ENCODE results near the gene MRPL44.
"Not testable (repeated sequence)": the region's sequence is repeated elsewhere in the genome, so short reads cannot be mapped to it uniquely, and the experiment has no call there.

Gene MRPL44

DNA sequence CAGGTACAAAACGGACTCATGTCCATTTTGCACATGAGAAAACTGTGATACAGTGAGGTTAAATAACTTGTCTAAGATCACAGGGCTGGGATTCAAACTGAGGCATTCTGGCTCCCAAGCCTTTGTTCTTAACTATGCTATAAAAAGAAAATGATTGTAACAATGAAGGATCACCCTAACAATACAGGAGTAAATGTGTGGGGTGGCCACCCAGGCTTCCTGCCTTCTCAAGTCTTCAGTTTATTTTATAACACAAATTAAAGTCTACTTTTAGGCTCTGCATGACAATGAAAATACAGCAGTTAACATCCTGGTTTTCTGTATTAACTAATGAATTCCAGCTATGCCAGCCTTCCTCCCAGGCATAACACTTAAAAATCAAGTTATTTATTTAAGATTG is 19.7 kb upstream of the MRPL44 start:
- no peak for DNase-seq

DNA sequence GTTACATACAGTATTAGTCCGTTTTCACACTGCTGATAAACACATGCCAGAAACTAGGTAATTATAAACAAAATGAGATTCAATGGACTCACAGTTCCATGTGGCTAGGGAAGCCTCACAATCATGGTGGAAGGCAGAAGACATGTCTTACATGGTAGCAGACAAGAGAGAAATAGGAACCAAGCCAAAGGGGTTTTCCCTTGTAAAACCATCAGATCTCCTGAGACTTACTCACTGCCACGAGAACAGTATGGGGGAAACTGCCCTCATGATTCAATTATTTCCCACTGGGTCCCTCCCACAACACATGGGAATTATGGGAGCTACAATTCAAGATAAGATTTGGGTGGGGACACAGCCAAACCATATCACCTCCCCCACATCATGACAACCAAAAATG is 17.8 kb upstream of the MRPL44 start:
- DNase-seq: not testable (repeated sequence)

DNA sequence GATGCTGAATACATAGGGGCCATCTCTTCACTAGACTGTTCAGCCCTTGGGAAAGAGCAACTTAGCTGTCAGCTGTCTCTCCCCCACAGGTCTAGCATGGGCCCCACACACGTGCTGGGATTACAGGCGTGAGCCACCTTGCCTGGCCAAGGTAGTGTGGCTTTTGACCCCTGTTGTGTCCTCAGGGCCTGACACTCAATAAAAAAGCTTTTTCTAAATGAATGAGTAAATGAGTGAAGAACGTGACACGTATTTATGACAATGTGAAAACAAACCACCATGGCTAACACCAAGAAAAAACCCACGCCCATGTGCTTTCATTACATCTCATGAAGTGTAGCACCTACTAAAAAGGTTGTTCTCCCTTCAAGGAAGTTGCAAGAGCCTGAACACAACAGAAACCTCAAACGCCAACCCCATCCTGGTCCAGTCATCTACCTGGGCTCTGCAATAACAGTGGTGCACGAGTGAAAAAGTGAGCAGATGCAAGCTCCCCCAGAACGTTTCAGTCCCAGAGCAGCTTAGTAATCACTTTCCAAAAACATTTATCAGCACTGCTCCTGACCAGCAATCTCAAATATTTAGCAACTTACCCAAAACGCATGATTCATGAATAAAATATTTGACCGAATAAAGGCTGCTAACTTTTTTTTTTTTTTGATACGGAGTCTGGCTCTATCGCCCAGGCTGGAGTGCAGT is 15.5 kb upstream of the MRPL44 start:
- no peak for DNase-seq

DNA sequence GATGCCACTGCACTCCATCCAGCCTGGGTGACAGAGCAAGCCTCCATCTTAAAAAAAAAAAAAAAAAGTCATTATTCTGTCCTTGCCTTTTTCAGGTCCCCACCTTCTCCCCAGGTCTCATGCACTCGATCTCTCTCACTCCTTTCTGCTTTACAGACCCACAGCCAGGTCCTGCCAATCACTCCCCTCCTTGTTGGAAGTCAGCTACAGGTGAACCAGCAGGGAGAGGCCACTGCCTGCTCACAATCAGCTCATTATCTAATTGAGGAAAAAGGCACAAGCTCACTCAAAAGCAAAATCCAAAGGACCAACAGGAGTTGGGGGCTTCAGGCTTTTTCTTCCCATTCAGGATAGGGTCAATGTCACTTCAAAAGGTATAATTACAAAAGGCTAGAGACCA is 14.1 kb upstream of the MRPL44 start:
- DNase-seq: no peak

DNA sequence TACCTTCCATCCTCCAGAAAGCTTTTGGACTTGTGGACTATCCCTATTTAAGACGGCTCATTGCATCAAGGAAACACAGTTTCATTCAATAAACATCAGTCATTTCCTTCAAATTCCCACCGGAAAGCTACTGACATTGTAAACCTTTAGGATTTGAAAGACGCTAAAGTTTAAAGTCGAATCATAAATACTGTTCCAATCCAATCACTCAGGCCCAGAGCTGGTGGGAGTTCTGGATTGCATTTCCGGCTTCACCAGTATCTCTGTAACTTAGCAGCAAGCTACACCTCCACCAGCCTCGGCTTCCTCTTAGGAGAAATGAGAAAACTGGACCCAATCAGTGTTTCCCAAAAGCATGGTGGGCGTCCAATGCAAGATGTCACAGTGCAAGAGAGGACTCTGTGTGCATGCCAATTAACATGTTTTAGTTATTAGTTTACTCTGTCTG is 13.7 kb upstream of the MRPL44 start:
- no peak for DNase-seq

DNA sequence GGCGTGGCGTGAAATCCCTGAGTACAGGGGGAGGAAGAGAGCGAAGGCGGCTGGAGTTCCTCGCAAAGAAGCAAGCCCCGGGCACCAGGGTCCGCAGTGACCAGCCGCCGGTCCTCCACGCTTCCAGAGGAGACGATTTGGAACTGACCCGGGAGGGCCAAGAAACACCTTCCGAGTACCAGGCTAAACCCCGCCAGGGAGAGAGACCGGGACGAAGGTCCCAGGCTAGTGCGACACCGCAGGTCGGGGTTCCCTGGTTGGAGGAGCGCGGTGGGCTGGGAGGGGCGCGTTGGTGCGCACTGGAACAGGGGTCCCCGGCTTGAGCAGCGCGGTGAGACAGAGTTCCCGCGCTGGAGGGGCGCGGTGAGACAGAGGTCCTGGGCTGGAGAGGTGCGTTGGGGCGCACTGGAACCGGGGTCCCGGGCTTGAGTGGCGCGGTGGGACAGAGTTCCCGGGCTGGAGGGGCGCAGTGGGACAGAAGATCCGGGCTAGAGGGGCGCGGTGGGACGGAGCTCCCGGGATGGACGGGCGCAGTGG is 13.0 kb upstream of the MRPL44 start:
- no peak for DNase-seq

DNA sequence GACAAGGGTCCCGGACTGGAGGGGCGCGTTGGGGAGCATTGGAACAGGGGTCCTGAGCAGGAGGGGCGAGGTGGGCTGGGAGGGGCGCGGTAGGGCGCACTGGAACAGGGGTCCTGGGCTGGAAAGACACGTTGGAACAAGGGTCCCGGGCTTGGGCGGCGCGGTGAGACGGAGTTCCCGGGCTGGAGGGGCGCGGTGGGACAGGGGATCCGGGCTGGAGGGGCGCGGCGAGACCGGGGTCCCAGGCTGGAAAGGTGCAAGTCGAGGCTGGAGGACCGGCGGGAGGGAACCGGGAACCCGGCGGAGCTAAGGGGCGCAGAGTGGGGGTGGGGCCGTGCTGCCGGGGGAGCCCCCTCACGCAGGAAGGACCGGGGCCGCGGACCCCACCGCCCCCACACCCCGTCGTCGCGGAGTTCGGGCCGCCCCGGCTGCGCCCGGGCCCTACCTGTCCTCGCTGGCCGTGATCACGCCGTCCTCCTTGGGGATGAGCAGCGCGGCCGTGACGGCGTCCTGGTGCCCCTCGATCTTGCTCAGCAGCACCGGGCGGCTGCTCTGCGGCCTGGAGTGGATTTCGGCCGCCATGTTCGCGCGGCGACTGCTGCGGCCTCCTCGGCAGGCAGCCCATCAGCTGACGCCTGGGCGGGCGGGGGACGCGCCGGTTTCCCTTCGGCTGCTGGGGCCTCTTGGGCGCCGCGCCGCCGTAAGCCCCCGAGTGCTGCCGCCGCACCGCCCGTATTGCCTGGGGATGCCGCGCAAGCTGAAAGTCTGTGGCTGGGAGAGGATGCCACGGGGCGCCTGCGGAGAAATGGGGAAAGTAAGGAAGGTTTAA is 12.3 kb upstream of the MRPL44 start, which contains the start of gene WDFY1:
Gene WDFY1, minus strand, starts transcription at position 633 of the 829 bp plus-strand sequence. Its CDS starts 51 bp downstream, at position 582.
- DNase-seq: peak; percentile 47

DNA sequence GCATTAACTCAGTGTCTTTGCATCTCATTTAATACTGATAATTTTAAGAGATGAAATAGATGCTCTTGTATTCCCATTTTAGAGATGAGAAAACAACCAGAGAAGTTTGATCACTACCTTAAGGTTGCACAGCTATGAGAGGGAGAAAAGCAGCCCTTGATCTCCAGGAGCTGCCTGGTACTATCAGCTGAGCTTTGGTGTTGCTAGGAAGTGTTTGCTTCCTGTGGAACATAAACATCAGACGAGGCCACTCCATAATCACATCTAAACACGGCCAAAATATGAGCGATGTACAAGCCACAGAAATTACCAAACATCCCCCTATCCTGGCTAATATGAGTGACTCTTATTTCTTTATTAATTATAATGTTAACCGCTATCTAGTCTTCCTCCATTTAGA is 11.5 kb upstream of the MRPL44 start:
- no peak for DNase-seq

DNA sequence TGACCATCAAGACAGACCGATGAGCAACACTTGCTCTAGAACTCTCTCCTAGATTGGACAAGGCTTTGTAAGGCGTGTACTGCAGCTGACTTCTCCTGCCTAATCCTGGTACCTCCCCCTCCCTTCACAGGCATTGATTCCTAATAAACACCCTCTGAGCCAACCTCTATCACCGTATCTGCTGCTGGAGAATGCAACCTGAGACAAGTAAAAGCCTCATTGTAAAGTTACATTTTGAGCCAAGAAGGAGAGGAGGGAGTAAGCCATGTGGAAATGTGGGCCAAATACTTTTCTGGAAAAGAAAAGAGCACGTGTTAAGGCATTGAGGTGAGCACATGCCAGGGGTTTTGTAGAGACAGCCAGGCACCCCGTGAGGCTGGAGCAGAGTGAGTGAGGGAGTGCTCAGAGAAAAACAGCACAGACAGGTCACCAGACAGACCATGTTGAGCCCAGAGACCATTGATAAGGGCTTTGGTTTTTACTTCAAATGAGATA is 9.5 kb upstream of the MRPL44 start:
- no peak for DNase-seq

DNA sequence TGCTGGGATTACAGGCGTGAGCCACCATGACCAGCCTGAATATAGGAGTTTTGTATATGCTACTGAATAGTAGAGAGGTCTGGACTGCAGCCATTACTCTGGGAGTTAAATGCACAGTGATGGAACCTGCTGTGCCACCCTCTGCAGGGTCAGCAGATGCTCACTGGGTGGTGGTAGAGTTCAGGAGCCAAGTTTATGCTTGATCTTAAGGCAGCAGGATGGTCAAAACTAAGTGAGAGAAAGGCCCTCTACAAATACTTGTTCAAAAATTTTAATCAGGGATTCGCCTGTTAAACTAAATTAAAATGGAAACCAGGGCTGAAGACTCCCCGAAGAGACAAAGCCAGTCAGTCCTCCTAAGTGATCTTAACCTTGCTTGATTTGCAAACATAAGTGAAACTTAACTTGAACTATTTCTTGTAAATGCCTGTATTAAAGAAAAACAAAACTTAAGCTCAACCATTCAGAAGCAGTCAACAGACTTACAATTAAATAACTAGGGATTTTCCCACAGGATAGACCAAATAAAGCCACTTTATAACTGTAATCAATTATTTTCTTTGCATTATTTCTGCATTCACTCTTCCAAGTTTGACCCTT is 7.9 kb upstream of the MRPL44 start:
- DNase-seq: peak; percentile 20

DNA sequence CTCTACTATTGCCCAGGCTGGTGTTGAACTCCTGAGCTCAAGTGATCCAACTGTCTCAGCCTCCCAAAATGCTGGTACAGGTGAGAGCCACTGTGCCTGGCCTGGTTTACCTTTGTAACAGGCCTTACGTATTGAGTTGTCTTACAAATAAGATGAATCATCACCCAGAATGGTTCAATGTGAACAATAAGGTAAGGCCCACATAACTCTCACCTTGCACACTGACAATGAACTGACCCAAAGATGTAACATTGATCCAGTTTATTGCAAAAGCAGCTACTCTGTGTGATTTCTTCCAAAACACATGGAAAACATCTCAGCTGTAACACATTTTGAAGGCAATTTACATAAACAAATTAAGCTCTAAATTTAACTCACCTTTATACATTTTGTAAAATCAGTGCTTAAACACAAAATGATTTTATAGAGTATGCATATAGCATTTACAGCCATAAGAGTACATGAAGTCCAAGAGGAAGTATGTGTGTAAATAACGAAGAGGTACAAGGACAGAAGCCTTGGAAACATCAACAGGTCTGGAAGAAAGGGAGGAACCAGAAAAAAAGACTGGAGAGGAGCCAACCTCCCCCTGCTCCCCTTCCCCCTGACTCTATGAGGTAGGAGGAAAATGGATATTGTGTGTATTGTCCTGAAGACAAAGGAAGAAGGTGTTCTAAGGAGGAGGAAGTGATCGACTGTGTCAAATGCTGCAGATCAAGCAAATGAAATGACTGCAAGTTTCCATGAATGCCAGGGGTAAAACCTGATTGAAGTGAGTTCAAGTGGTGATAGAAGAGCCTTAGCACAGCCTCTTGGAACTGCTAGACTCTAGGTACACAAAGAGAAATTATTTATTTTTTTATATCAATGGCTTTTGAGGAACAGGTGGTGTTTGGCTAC is 6.6 kb upstream of the MRPL44 start:
- no peak for DNase-seq

DNA sequence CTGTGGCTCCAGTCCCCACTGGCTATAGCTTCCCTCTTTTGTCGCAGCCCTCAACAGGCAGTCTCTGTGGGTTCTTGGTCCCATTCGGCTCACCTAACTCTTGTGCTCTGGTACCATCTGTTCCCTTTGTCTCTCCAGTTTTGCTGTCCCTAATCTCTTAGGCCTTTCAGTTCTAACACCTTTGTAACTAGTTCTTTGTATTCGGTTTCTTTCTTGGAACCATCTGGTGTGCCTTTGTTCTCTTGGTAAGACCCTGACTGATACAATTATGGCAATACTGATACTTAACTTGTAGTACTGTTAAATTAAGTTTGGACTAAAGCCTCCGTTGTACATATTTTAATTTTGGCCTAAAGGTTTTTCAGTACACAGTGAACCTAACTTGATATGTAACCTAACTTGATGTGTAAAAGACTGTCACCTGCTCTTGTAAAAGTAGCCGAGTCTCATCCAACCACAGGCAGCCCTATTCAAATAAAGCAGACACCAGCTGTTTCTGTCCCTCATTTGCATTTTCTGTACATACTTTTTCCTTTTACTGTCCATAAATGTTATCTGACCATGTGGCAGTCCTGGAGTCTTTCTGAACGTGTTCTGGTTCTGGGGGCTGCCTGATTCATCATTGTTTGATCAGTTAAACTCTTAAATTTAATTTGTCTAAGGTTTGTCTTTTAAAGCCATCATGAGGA is 4.8 kb upstream of the MRPL44 start:
- DNase-seq: peak; percentile 53

DNA sequence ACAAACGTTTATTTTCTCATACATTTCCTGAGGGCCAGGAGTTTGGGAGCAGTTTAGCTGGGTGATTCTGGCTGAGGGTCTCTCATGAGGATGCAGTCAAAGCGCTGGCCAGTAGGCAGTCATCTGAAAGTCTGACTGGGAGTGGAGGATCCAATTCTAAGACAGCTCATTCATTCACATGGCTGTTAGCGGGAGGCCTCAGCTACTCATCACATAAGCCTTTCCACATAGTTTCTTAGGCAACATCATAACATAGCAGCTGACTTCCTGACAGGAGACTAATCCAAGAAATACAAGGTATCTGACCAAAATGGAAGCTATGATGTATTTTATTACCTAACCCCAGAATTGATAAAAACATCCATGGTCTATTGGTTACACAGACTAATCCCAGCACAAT is 2.9 kb upstream of the MRPL44 start:
- no peak for DNase-seq

DNA sequence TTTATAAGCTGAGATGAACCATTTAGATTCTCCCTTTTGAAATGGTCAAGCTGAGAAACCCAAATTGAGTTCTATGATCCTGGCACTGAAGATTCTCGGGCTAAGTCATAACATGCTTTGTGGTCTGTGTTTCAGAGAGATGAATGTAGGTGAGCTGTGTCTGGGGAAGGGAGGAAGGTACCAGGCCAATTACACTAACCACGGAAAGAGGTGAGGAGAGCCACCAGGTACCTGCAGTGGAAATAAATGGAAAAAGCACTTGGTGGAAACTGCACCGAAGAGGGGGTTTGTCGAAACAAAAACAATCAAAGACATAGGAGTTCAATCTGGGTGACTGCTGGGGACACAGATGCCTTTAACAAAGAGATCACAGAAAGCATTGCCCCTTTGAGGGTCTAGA is 963 bp upstream of the MRPL44 start:
- DNase-seq: no peak

DNA sequence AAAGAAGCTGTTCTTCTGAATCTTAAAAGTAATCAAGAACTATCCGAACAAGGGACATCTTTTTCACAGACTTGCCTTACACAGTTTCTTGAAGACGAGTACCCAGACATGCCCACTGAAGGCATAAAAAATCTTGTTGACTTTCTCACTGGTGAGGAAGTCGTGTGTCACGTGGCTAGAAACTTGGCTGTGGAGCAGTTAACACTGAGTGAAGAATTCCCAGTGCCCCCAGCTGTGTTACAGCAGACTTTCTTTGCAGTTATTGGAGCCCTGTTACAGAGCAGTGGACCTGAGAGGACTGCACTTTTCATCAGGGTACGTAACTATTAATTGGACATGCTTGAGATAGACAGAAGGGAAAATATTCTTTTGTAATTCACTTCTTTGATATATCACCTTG is 2.4 kb downstream of the MRPL44 start:
- no peak for DNase-seq

DNA sequence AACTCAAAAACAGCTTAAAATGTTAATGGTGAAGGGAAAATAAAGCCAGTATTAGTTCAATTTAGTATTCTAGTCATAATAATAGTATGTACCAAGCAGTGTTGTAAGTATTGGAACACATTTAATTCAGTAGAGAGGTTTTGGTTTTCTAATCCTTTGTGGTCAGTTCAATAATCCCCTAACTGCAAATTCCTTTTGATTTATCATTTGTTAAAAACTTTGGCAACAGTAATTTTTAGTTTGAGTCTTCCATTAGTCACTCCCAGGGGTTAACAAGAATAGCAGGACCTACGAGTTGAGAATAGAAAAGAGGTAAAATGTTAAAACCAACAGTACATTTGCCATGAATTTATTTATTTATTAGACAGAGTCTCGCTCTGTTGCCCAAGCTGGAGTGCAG is 10.7 kb downstream of the MRPL44 start:
- DNase-seq: no peak

DNA sequence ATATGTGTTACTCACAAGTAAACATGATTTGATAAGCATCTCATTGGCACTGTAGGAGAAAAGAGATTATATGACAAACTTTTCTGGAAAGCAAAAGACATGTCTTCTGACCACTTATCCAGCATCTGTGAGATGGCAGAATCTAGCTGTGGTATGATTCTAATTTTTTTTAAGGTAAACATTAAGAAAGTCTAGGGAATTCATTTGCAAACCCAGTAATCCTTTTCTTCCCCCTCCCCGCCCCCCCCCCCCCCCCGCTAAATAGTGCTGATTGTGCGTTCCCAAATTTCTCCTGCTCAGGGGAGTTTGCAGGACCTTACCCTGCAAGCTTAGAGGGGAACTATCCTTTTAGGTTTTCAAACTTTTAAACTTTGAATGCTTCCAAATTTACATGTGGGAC is 12.1 kb downstream of the MRPL44 start:
- no peak for DNase-seq

DNA sequence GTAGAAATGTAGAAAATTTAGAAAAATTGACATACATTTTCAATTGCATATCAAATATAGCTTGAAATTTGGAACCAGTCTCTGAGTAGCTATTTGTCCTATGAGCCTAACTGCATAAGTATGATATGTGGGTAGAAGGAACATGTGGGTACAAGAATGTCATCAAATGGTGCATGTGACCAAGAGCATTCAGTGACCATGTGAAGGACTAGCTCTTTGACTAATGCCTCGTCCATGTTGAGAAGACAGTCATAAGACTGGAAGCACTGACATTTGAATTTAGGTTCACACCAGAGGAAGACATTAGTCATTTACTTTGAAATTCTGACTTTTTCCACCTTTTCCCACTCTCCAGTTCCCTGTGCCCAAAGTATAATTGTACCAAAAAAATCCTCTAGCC is 12.6 kb downstream of the MRPL44 start:
- DNase-seq: no peak

DNA sequence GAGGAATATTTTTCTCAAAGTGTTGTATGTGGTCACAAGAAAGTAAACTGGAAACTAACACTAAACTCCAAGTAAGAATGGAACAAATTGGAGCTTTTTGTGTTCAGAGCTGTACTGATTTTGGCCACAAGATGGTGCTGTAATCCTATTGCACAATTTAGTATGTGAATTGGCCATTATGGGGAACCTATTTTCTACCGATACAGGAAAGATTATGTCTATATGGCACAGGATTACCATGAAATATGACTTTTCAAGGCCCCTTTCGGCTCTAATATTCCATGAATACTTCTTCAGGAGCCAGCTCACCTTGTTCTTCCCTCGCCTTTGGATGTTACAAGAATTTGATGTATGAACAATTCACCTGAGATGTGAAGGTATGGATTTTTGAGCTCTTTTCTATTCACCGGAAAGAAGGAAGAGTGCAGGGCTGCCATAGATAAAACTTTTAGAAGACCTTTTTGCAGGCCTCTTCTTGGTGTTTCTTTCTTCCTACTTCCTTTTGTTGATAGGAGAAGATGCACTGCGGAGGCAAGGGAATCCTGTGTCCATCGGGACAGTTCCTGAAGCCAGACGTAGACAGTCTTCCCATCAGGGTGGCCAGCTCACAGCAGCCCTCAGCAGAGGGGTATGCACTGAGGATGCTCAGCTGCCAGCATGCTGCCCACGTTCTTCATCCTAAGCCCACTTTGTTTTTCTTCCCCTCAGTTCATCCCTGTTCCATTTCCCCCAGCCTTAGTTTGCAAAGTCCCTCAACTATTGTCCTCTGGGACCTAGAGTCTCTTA is 13.3 kb downstream of the MRPL44 start:
- peak; percentile 21 for DNase-seq

DNA sequence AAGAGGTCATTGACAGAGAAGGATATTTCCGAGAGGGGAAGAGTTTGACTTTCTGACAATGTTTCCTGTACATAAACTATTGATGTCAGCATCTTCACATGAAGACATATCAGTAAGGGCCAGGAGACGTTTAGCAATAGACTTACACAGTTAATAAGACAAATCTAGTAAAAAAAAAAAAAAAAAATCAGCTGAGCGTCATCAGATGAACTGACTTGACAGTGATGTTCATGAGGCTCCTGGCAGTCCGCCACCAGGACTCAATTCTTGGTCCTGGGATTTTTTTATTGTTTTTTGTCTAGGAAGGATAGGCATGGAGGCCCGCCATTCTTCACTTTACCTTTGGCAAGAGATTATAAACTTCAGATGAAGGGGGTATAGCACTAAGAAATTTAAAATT is 14.5 kb downstream of the MRPL44 start:
- no peak for DNase-seq

DNA sequence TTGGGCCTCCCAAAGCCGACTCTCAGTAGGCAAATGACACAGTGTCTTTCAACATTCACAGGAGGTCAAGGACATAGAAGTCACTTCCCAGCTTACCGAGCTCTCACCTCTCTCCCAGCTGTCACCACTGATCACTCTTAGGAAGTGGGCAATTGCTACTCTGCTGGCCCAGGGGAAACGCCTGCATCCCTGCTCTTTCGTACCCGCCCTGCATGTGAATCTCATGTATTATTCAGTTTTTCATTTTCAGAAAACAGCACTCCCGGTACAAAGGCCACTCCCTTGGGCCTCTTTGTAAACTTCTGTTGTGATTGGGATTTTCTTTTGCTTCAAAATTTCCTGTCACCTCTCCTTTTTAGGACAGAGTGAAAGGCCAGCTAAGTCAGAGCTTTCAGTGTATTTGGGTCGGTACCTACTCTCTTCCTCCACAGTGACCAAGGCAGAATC is 15.4 kb downstream of the MRPL44 start:
- DNase-seq: no peak
